HG02588 (cell line): ENCODE data around the gene MCTP2.

Source experiments
- ATAC-seq: cut with Tn5 transposase; IDR thresholded peaks from one replicate; pipeline ENCODE4 v1.9.1; 2021; ENCODE audit warnings: mild to moderate bottlenecking, moderate library complexity; ENCODE audit not compliant: unreplicated experiment

Gene MCTP2

GRCh38 chr15:94336817-94337467 lies 105.6 kb downstream of the MCTP2 start:
- ATAC-seq, result no peak

- no peak for ATAC-seq
Observed at GRCh38 chr15:94338243-94338846, 107.0 kb downstream of the MCTP2 start.

- ATAC-seq, result no peak
Observed at GRCh38 chr15:94346282-94346681, 114.9 kb downstream of the MCTP2 start.

- ATAC-seq, result no peak
Observed at GRCh38 chr15:94348084-94348483, 116.7 kb downstream of the MCTP2 start.

- no peak for ATAC-seq
Observed at GRCh38 chr15:94351031-94351535, 119.7 kb downstream of the MCTP2 start.

- no peak for ATAC-seq
Observed at GRCh38 chr15:94352636-94353487, 121.5 kb downstream of the MCTP2 start.

GRCh38 chr15:94353488-94353820 lies 122.1 kb downstream of the MCTP2 start:
- no peak for ATAC-seq

- no peak for ATAC-seq
Observed at GRCh38 chr15:94354655-94355054, 123.3 kb downstream of the MCTP2 start.

GRCh38 chr15:94359716-94360115 lies 128.4 kb downstream of the MCTP2 start:
- ATAC-seq, result no peak

GRCh38 chr15:94360251-94360685 lies 128.9 kb downstream of the MCTP2 start:
- ATAC-seq, result no peak

GRCh38 chr15:94362385-94363092 lies 131.2 kb downstream of the MCTP2 start:
- ATAC-seq, result no peak

GRCh38 chr15:94363382-94363781 lies 132.0 kb downstream of the MCTP2 start:
- no peak for ATAC-seq

- ATAC-seq, result no peak
Observed at GRCh38 chr15:94366781-94367180, 135.4 kb downstream of the MCTP2 start.

GRCh38 chr15:94367726-94368535 lies 136.6 kb downstream of the MCTP2 start:
- ATAC-seq, result no peak

- ATAC-seq, result no peak
Observed at GRCh38 chr15:94370206-94370935, 139.0 kb downstream of the MCTP2 start.

GRCh38 chr15:94370936-94371285 lies 139.6 kb downstream of the MCTP2 start:
- ATAC-seq, result no peak

GRCh38 chr15:94372821-94373220 lies 141.5 kb downstream of the MCTP2 start:
- ATAC-seq, result no peak

- ATAC-seq, result no peak
Observed at GRCh38 chr15:94375997-94376396, 144.6 kb downstream of the MCTP2 start.

- ATAC-seq, result no peak
Observed at GRCh38 chr15:94379986-94380385, 148.6 kb downstream of the MCTP2 start.

GRCh38 chr15:94380798-94381197 lies 149.4 kb downstream of the MCTP2 start:
- ATAC-seq, result no peak
